GM19023 (cell line): Measurements from ENCODE around the gene CCDC32.

Source experiments
- ATAC-seq: cut with Tn5 transposase; IDR thresholded peaks from one replicate; pipeline ENCODE4 v1.9.1; 2021; ENCODE audit warnings: mild to moderate bottlenecking, moderate library complexity; ENCODE audit not compliant: unreplicated experiment

The CCDC32 gene

DNA sequence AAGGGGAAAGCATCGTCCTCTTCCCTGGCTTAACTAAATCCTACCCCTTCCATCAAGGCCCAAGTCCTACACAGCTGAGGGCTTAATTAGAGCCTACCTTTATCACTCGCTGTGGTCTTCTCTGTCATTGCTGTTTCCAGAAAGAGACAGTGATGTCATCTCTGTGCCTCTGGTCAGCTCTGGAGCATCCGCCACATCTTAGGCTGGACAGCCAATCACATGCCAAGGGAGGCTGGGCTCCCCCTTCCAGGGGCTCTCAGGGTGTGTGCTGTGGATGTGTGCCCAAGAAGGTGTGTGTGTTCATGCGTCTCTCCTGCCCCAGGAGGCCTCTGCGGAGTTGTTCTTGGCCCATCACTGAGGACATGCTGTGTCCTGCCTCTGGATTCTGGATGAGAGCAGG is 51.2 kb downstream of the CCDC32 start:
- ATAC-seq: no peak

GRCh38 chr15:40512440-40512839 is 52.4 kb downstream of the CCDC32 start:
- ATAC-seq: no peak

- ATAC-seq: peak; percentile 53
These were observed 53.2 kb downstream of the CCDC32 start for GRCh38 chr15:40511472-40512133.

DNA sequence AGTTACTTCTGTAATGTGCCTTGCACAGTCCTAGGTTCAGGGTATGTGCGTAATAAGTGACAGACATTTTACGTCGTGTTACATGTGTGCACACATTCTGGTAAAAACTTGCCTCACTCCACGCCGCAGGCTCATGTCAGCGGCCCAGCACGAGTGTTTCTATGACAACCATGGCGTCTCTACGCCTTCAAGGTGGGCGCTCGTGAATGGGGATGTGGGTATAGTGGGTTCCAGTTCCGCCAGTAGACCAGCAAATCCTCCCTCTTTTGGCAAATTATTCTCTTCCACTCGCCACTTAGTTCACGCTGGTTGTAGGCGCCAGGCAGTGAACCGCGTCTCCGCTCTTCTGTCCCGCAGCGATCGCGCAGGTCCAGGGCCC is 53.8 kb downstream of the CCDC32 start:
- peak; percentile 53 for ATAC-seq

DNA sequence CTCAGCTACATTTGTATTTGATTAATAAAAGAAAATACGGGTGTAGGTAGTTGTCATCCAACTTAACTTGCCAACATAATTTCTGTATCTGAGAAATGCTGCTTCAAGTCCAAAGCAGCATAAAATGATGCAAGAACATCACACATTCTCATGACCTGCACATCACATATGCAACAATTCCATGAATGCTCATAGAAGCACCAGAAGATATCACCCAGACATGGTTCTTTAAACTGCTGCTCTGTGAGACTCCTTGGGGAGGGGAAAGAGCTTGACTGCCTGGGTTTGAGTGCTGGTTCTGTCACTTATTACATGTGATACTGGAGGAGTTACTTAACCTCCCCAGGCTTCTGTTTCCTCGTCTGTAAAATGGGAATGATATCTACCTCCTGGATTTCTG is 54.6 kb downstream of the CCDC32 start:
- ATAC-seq: no peak

DNA sequence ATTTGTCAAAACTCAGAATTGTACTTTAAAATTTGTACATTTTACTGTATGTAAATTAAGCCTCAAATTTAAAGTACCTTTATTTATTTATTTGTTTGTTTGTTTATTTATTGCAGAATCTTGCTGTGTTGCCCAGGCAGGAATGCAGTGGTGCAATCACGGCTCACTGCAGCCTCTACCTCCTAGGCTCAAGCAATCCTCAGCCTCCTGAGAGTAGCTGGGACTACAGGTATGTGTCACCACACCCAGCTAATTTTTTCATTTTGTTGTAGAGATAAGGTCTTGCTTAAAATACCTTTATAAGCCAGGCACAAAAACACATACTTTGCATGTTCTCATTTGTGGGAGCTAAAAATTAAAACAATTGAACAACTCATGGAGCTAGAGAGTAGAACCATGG is 56.6 kb downstream of the CCDC32 start:
- ATAC-seq: no peak

GRCh38 chr15:40506964-40507571 is 57.8 kb downstream of the CCDC32 start:
- ATAC-seq: peak; percentile 57
